Measurements from ENCODE around the gene ARPP21. TPM values are rescaled to one million over a fixed set of nuclear protein-coding genes. Genes with fewer than 3 reads are reported as not detected.

Gene ARPP21
- total RNA-seq, 4 donors from 2014 or later, result not detected

DNA sequence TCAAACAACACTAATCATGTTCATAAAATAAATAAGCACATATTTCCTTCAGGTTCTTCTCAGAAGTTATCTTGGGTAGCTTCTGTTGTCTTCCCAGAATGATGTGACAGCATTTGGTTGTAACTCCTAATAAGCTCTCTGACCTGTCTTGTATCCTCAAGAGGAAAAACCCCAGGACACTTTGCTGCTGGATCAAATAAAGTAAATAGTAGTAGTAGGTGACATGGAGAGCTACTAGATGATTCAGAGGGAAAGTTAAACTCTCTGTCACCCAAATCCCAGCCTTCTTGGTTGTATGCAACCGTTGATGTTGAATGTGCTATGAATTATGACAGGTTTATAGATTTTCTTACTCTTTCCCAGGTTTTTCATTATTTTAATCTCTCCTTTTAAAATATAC is 143.0 kb downstream of the ARPP21 start:
- Histone ChIP-seq H3K9me3 (no peaks in the 10 kb centered on the region), H3K27me3 (peaks cover 0 to 3% (median 0%) of the 10 kb centered on the region in 4 donors), H3K27ac (no peak overlapping the region), H3K4me3 (no peak overlapping the region), H3K4me1 (no peaks in the 10 kb centered on the region), H3K36me3 (no peaks in the 10 kb centered on the region)
- 78 to 86% methylated on average over 1 of the region's 1 CpG for WGBS, 2 donors
- intact Hi-C loops (cut with DNase I), result no loop called here
- TF ChIP-seq CTCF (IDR thresholded peaks at IDR 0.05) (no peak), POLR2A (IDR thresholded peaks at IDR 0.05) (no peak)
- no peak for DNase-seq

DNA sequence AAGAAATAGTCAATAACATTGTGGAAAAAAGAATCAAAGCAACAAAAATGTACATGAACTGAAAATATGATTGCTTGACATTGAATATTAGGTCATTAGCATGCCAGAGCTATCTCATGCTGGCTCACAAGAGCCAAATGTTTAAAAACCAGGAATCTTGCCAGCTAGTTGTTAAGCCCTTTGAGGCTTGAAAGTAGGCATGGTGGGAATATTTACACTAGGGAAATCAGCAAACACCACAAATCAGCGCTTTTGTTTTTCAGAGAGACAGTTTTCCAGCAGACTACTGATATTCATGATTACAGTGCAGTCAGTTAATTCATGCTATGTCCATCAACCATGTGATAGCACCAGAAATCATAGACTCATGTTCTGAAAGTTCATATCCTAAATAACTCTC is 144.8 kb downstream of the ARPP21 start:
- intact Hi-C loops (cut with DNase I), result no loop called here
- Histone ChIP-seq H3K9me3 (no peaks in the 10 kb centered on the region), H3K27ac (no peak overlapping the region), H3K4me3 (no peak overlapping the region), H3K27me3 (no peaks in the 10 kb centered on the region), H3K36me3 (no peaks in the 10 kb centered on the region), H3K4me1 (no peaks in the 10 kb centered on the region)
- TF ChIP-seq POLR2A (IDR thresholded peaks at IDR 0.05) (no peak), CTCF (IDR thresholded peaks at IDR 0.05) (no peak)
- WGBS, 2 donors, result 73 to 77% methylated on average over 1 of the region's 1 CpG
- no peak for DNase-seq

- DNase-seq, result no peak
- TF ChIP-seq CTCF (IDR thresholded peaks at IDR 0.05) (no peak), POLR2A (IDR thresholded peaks at IDR 0.05) (no peak)
- Histone ChIP-seq H3K4me1 (no peaks in the 10 kb centered on the region), H3K36me3 (no peaks in the 10 kb centered on the region), H3K9me3 (no peaks in the 10 kb centered on the region), H3K27me3 (no peaks in the 10 kb centered on the region), H3K4me3 (no peak overlapping the region), H3K27ac (no peak overlapping the region)
- intact Hi-C loops (cut with DNase I), result no loop called here
- 79 to 84% methylated on average over 4 of the region's 4 CpGs for WGBS, 2 donors
Measured at GRCh38 chr3:35785234-35785888, 146.0 kb downstream of the ARPP21 start.

- Histone ChIP-seq H3K27ac (no peak overlapping the region), H3K36me3 (no peaks in the 10 kb centered on the region), H3K4me1 (no peaks in the 10 kb centered on the region), H3K4me3 (no peak overlapping the region), H3K27me3 (no peaks in the 10 kb centered on the region), H3K9me3 (no peaks in the 10 kb centered on the region)
- no peak for DNase-seq
- TF ChIP-seq POLR2A (IDR thresholded peaks at IDR 0.05) (no peak), CTCF (IDR thresholded peaks at IDR 0.05) (no peak)
- intact Hi-C loops (cut with DNase I), result no loop called here
- 36 to 46% methylated on average over 1 of the region's 1 CpG for WGBS, 2 donors
Measured at GRCh38 chr3:35787936-35788335, 148.6 kb downstream of the ARPP21 start.

DNA sequence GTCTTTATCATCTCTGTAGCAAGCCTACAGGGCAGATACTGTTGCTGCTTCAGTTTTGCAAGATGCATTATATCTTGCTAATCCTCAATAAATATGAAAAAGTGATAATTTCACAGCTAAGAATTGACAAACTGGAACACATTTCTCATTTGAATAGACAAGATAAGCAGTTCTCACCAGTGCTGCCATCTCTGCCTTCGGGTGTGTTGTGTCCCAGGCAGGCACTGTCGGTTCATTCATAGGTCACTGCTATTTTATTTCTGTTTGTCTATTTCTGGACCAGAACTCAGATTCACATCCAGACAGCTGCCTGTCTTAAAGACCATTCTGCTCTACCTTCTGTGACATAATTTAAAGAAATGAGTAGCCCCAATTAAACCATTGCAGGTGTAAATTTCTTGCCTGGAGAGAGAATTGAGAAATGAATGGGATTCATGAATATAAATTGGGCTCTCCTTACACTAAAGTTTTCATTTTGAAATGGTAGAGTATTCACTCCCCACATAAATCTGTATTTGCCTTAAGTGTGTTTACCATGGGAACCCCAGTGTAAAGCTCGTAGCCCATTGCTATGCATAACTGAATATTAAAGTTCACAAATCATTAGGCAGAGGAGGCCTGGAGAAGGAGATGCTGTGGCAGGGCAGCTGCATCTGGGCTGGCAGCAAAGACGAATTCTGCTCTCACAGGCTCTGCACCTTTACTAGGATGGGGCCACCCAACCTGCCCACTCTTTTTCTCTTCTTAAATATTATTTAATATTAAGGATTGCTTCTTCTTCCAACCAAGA is 149.9 kb downstream of the ARPP21 start:
- Histone ChIP-seq H3K27ac (no peak overlapping the region), H3K9me3 (no peaks in the 10 kb centered on the region), H3K27me3 (no peaks in the 10 kb centered on the region), H3K4me3 (no peak overlapping the region), H3K4me1 (no peaks in the 10 kb centered on the region), H3K36me3 (no peaks in the 10 kb centered on the region)
- TF ChIP-seq POLR2A (IDR thresholded peaks at IDR 0.05), result no peak
- 57 to 58% methylated on average over 4 of the region's 4 CpGs for WGBS, 2 donors
- intact Hi-C loops (cut with DNase I), result no loop called here
- no peak for DNase-seq

Measured in esophagus squamous epithelium (tissue), 5 donors.